ENCODE measurements around the gene PRSS8. TPM values are rescaled to one million over a fixed set of nuclear protein-coding genes. Genes with fewer than 3 reads are reported as not detected.

Gene PRSS8
- total RNA-seq, 1 donor from 2014 or later = 3.8 TPM

- peak within 1 kb of the TSS; percentile 94 for H3K4me3 Mint-ChIP-seq (ENCODE audit: unreplicated experiment)
- peak; percentile 85 for DNase-seq (ENCODE audit: low spot score)
- no peaks in the 10 kb centered on the region for H3K9me3 Mint-ChIP-seq (ENCODE audit: unreplicated experiment)
- H3K36me3 Mint-ChIP-seq (ENCODE audit: low read depth, unreplicated experiment) = peaks cover 8% of the 10 kb centered on the region
- peak within 1 kb of the TSS; percentile 68 for H3K27ac Mint-ChIP-seq (ENCODE audit: unreplicated experiment)
- H3K4me1 Mint-ChIP-seq (ENCODE audit: unreplicated experiment) = peaks cover 11% of the 10 kb centered on the region
- TF ChIP-seq CTCF (IDR thresholded peaks at IDR 0.05; ENCODE audit: unreplicated experiment) = no peak
- peaks cover 26% of the 10 kb centered on the region for H3K27me3 Mint-ChIP-seq (ENCODE audit: unreplicated experiment)
Measured at GRCh38 chr16:31094424-31095120, 41.0 kb downstream of the PRSS8 start, which contains the start of gene VKORC1. VKORC1 (minus strand) TSS chr16:31094797; CDS start chr16:31094729, 68 bp downstream.

DNA sequence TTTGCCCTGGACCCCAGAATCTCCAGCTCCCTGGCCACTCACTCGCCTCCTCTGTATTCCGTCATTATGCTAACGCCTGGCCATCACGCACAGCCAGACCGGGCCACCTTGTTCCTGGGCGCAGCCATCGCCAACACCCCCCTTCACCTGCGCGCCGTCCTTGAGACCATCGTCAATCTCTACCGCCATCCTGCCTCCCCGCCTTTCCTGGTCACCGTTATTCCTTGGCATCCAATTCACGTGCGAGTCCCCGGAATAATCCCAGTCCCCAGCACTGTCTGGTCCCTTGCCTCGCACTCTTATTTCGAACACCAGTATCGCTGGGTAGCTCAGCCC, 41.5 kb downstream of the PRSS8 start:
- Mint-ChIP-seq H3K9me3 (ENCODE audit: unreplicated experiment) (no peaks in the 10 kb centered on the region), H3K4me3 (ENCODE audit: unreplicated experiment) (peak overlapping the region; percentile 94), H3K36me3 (ENCODE audit: low read depth, unreplicated experiment) (peaks cover 10% of the 10 kb centered on the region), H3K27me3 (ENCODE audit: unreplicated experiment) (peaks cover 26% of the 10 kb centered on the region), H3K27ac (ENCODE audit: unreplicated experiment) (peak overlapping the region; percentile 21), H3K4me1 (ENCODE audit: unreplicated experiment) (peaks cover 11% of the 10 kb centered on the region)
- DNase-seq (ENCODE audit: low spot score) = no peak
- no peak for TF ChIP-seq CTCF (IDR thresholded peaks at IDR 0.05; ENCODE audit: unreplicated experiment)

- Mint-ChIP-seq H3K36me3 (ENCODE audit: low read depth, unreplicated experiment) (peaks cover 10% of the 10 kb centered on the region), H3K27ac (ENCODE audit: unreplicated experiment) (no peak overlapping the region), H3K4me1 (ENCODE audit: unreplicated experiment) (peaks cover 11% of the 10 kb centered on the region), H3K9me3 (ENCODE audit: unreplicated experiment) (no peaks in the 10 kb centered on the region), H3K4me3 (ENCODE audit: unreplicated experiment) (peak overlapping the region; percentile 37), H3K27me3 (ENCODE audit: unreplicated experiment) (peaks cover 26% of the 10 kb centered on the region)
- DNase-seq (ENCODE audit: low spot score) = no peak
- TF ChIP-seq CTCF (IDR thresholded peaks at IDR 0.05; ENCODE audit: unreplicated experiment) = no peak
Measured at GRCh38 chr16:31093132-31093703, 42.3 kb downstream of the PRSS8 start.

DNA sequence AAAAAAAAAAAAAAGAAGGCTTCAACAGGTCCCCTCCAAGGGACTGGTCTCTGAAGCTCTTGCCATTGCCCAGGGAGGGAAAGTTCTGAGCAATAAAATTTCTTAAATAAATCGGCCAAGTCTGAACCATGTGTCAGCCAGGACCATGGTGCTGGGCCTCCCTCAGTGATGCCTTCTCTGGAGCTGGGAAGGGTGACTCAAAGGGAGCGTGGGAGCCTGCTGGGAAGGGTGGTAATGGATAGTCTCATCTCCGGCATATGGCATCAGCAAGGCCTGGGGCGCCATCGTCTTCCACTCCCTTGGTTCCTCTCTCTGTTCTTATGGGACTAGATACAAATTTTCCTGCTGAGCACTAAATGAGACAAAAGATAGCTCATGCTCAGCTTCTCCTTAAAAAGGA, 43.2 kb downstream of the PRSS8 start:
- H3K36me3 Mint-ChIP-seq (ENCODE audit: low read depth, unreplicated experiment) = peaks cover 10% of the 10 kb centered on the region
- no peaks in the 10 kb centered on the region for H3K9me3 Mint-ChIP-seq (ENCODE audit: unreplicated experiment)
- H3K4me3 Mint-ChIP-seq (ENCODE audit: unreplicated experiment) = peak overlapping the region; percentile 37
- H3K4me1 Mint-ChIP-seq (ENCODE audit: unreplicated experiment) = peaks cover 11% of the 10 kb centered on the region
- H3K27ac Mint-ChIP-seq (ENCODE audit: unreplicated experiment) = peak overlapping the region; percentile 57
- TF ChIP-seq CTCF (IDR thresholded peaks at IDR 0.05; ENCODE audit: unreplicated experiment) = no peak
- DNase-seq (ENCODE audit: low spot score) = no peak
- peaks cover 28% of the 10 kb centered on the region for H3K27me3 Mint-ChIP-seq (ENCODE audit: unreplicated experiment)

DNA sequence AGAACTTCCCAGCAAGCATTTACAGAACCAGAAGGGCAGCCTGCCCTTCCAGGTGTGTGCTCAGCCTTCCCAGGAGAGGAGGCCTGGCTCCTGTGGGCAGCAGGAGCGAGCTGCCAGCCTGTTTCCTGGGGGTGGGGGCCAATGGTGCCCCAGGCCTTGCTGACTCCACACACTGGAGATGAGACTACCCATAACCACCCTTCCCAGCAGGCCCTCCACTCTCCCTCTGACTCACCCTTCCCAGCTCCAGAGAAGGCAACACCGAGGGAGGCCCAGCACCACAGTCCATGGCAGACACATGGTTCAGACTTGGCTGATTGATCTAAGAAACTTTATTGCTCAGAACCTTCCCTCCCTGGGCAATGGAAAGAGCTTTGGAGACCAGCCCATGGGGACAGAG, 45.0 kb downstream of the PRSS8 start:
- Mint-ChIP-seq H3K4me3 (ENCODE audit: unreplicated experiment) (peak overlapping the region; percentile 69), H3K27me3 (ENCODE audit: unreplicated experiment) (peaks cover 31% of the 10 kb centered on the region), H3K27ac (ENCODE audit: unreplicated experiment) (no peak overlapping the region), H3K4me1 (ENCODE audit: unreplicated experiment) (peaks cover 8% of the 10 kb centered on the region), H3K36me3 (ENCODE audit: low read depth, unreplicated experiment) (peaks cover 8% of the 10 kb centered on the region), H3K9me3 (ENCODE audit: unreplicated experiment) (no peaks in the 10 kb centered on the region)
- no peak for TF ChIP-seq CTCF (IDR thresholded peaks at IDR 0.05; ENCODE audit: unreplicated experiment)
- no peak for DNase-seq (ENCODE audit: low spot score)

Data from endothelial cell (in vitro differentiated cells).